OCI-LY1 (cell line): ENCODE data around the gene ITPRIPL2.

Experiments
- H2AFZ ChIP-seq: fragments of 200-600 bp; sonication (generic), shearing (Covaris generic); 2 replicates; pipeline ENCODE4 v1.6.0; 2014; ENCODE audit warnings: antibody characterized with exemption, mild to moderate bottlenecking, low read length
- H3F3A ChIP-seq: fragments of 200-600 bp; sonication (generic), shearing (Covaris generic); 2 replicates; pipeline ENCODE4 v1.6.0; 2014; ENCODE audit warnings: mild to moderate bottlenecking, antibody characterized with exemption, low read length, moderate library complexity; ENCODE audit not compliant: insufficient read depth
- H3K27ac ChIP-seq: fragments of 200-600 bp; sonication (generic); 2 replicates; pipeline ENCODE4 v1.5.1; 2014; ENCODE audit warnings: low read length, mixed run types, mild to moderate bottlenecking, low read depth; ENCODE audit not compliant: poor library complexity, severe bottlenecking
- H3K27me3 ChIP-seq: fragments of 200-600 bp; sonication (generic); 2 replicates; pipeline ENCODE4 v1.6.0; 2014; ENCODE audit warnings: antibody characterized with exemption, mild to moderate bottlenecking, low read length, moderate library complexity; ENCODE audit not compliant: insufficient read depth
- H3K36me3 ChIP-seq: fragments of 200-600 bp; sonication (generic); 2 replicates; pipeline ENCODE4 v1.6.1; 2014; ENCODE audit warnings: mild to moderate bottlenecking, antibody characterized with exemption, low read length, moderate library complexity, mixed read lengths; ENCODE audit not compliant: insufficient read depth
- H3K4me1 ChIP-seq: fragments of 200-600 bp; sonication (generic); 2 replicates; pipeline ENCODE4 v1.5.1; 2014; ENCODE audit warnings: mild to moderate bottlenecking, low read length, moderate library complexity; ENCODE audit not compliant: insufficient read depth, severe bottlenecking
- H3K4me2 ChIP-seq: fragments of 200-600 bp; sonication (generic), shearing (Covaris generic); 2 replicates; pipeline ENCODE4 v1.6.1; 2014; ENCODE audit warnings: low read length
- H3K4me3 ChIP-seq: fragments of 200-600 bp; sonication (generic); 2 replicates; pipeline ENCODE4 v1.5.1; 2014; ENCODE audit warnings: low read length, low read depth, mild to moderate bottlenecking, mixed read lengths; ENCODE audit not compliant: poor library complexity, severe bottlenecking
- H3K79me2 ChIP-seq: fragments of 200-600 bp; shearing (Covaris generic); 2 replicates; pipeline ENCODE4 v1.6.1; 2016; ENCODE audit warnings: mixed run types, low read length, mixed read lengths; ENCODE audit not compliant: insufficient read depth
- H3K9ac ChIP-seq: fragments of 200-600 bp; sonication (generic), shearing (Covaris generic); 2 replicates; pipeline ENCODE4 v1.6.1; 2014; ENCODE audit warnings: mild to moderate bottlenecking, low read length, mixed read lengths
- H3K9me2 ChIP-seq: fragments of 200-600 bp; sonication (generic), shearing (Covaris generic); 2 replicates; pipeline ENCODE4 v1.6.1; 2014; ENCODE audit warnings: low read depth, mild to moderate bottlenecking, low read length, mixed read lengths
- H3K9me3 ChIP-seq: fragments of 200-600 bp; shearing (Covaris generic); 2 replicates; pipeline ENCODE4 v1.6.1; 2014; ENCODE audit warnings: low read length, mixed read lengths
- H4K20me1 ChIP-seq: fragments of 200-600 bp; sonication (generic), shearing (Covaris generic); 2 replicates; pipeline ENCODE4 v1.6.0; 2016; ENCODE audit warnings: mild to moderate bottlenecking, low read length; ENCODE audit not compliant: insufficient read depth
- EZH2 ChIP-seq: fragments of 200-600 bp; sonication (generic), shearing (Covaris generic); IDR thresholded peaks from 2 replicates; pipeline ENCODE4 v1.8.0; 2017; ENCODE audit warnings: borderline replicate concordance, mixed run types, mild to moderate bottlenecking, antibody characterized with exemption, low read length, moderate library complexity, mixed read lengths
- TF ChIP-seq, protein P1 (sequence below): fragments of 200-600 bp; sonication (generic), shearing (Covaris generic); IDR thresholded peaks from 2 replicates; pipeline ENCODE4 v1.5.1; 2017; ENCODE audit warnings: mild to moderate bottlenecking, antibody characterized with exemption, low read length, moderate library complexity, mixed read lengths

ITPRIPL2 gene

DNA sequence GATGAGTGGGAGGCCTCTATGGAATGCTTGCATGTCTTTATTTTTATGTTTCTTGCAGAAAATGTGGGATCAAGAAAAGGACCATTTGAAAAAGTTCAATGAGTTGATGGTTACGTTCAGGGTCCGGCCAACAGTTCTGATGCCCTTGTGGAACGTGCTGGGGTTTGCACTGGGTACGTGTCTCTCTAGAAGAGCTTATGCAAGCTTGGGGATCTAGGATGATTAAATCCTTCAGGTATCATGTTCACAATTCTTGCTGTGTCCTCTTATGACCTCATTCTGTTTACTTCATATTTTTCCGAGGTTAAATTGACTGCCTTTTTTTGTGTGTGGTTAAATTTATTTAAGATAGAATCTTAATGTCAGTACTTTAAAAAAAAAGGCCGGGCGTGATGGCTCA, 39.9 kb upstream of the ITPRIPL2 start:
- TF ChIP-seq EZH2, result no peak
- TF ChIP-seq, protein P1, sequence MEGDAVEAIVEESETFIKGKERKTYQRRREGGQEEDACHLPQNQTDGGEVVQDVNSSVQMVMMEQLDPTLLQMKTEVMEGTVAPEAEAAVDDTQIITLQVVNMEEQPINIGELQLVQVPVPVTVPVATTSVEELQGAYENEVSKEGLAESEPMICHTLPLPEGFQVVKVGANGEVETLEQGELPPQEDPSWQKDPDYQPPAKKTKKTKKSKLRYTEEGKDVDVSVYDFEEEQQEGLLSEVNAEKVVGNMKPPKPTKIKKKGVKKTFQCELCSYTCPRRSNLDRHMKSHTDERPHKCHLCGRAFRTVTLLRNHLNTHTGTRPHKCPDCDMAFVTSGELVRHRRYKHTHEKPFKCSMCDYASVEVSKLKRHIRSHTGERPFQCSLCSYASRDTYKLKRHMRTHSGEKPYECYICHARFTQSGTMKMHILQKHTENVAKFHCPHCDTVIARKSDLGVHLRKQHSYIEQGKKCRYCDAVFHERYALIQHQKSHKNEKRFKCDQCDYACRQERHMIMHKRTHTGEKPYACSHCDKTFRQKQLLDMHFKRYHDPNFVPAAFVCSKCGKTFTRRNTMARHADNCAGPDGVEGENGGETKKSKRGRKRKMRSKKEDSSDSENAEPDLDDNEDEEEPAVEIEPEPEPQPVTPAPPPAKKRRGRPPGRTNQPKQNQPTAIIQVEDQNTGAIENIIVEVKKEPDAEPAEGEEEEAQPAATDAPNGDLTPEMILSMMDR, result no peak
- H3K27me3 ChIP-seq, result no peaks in the 10 kb centered on the region
- H3F3A ChIP-seq, result no peaks in the 10 kb centered on the region
- H3K9me3 ChIP-seq, result no peaks in the 10 kb centered on the region
- no peak overlapping the region for H3K4me2 ChIP-seq
- H3K27ac ChIP-seq, result no peak overlapping the region
- H3K79me2 ChIP-seq, result no peaks in the 10 kb centered on the region
- no peaks in the 10 kb centered on the region for H4K20me1 ChIP-seq
- no peak overlapping the region for H3K4me3 ChIP-seq
- H3K9me2 ChIP-seq, result no peaks in the 10 kb centered on the region
- peaks cover 27% of the 10 kb centered on the region for H3K36me3 ChIP-seq
- H3K9ac ChIP-seq, result no peak overlapping the region
- H2AFZ ChIP-seq, result no peak overlapping the region
- peaks cover 6% of the 10 kb centered on the region for H3K4me1 ChIP-seq

DNA sequence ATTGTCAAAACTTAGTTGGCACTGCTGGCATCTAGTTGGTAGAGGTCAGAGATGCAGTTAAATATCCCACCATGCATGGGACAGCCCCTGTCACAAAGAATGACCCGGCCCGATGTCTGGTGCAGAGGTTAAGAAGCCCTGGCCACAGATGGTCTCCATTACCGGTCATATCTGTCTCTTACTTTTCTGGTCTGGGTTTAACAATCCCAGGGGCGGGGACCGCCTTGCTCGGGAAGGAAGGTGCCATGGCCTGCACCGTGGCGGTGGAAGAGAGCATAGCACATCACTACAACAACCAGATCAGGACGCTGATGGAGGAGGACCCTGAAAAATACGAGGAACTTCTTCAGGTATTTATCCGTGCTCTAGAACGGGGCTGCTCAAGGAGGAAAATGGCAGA, 38.3 kb upstream of the ITPRIPL2 start:
- Histone ChIP-seq H3K9me2 (no peaks in the 10 kb centered on the region), H3K4me3 (no peak overlapping the region), H3K27me3 (no peaks in the 10 kb centered on the region), H3K4me2 (no peak overlapping the region), H2AFZ (no peak overlapping the region), H3K27ac (no peak overlapping the region), H3K79me2 (no peaks in the 10 kb centered on the region), H3K36me3 (peaks cover 39% of the 10 kb centered on the region), H4K20me1 (no peaks in the 10 kb centered on the region), H3K4me1 (no peaks in the 10 kb centered on the region), H3K9me3 (no peaks in the 10 kb centered on the region), H3F3A (no peaks in the 10 kb centered on the region), H3K9ac (no peak overlapping the region)
- no peak for TF ChIP-seq EZH2
- TF ChIP-seq, protein P1, result no peak

DNA sequence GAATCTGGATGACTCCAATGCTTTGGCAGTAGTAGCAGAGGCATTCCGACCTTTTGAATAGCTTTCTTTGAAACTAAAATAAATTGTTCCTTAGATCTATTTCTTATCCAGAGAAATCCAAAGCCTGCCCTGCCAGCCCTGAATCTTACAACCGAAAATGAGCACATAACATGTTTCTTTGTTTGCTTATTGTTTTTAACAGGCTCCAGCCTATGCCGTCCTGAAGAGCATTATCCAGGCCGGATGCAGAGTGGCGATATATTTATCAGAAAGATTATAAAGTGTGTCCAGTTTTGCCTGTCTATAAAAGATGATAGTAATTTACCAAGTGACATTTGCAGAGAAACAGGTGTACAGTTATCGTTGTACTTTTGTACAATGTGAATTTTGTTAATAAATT, 35.9 kb upstream of the ITPRIPL2 start:
- Histone ChIP-seq H3K4me2 (no peak overlapping the region), H3K36me3 (peaks cover 54% of the 10 kb centered on the region), H3K27ac (no peak overlapping the region), H3K4me3 (no peak overlapping the region), H3K4me1 (no peaks in the 10 kb centered on the region), H3K9me3 (no peaks in the 10 kb centered on the region; the same call in 1 of the 2 replicates), H3K9me2 (no peaks in the 10 kb centered on the region), H2AFZ (no peak overlapping the region), H3K9ac (no peak overlapping the region), H3K79me2 (no peaks in the 10 kb centered on the region), H4K20me1 (no peaks in the 10 kb centered on the region), H3F3A (no peaks in the 10 kb centered on the region), H3K27me3 (no peaks in the 10 kb centered on the region)
- no peak for TF ChIP-seq EZH2
- TF ChIP-seq, protein P1, result no peak
